Muscle layer of duodenum (tissue), 2 donors: ENCODE measurements around the gene CNTN5.

ENCODE experiments used
- H3K27ac ChIP-seq: one replicate; pipeline ENCODE4 v1.7.0; 2013; ENCODE audit warnings: mild to moderate bottlenecking, low read length
- H3K27me3 ChIP-seq: one replicate; pipeline ENCODE4 v1.7.0; 2013; ENCODE audit warnings: low read depth, mild to moderate bottlenecking, control low read depth, low read length
- H3K36me3 ChIP-seq, 2 donors: one replicate each; pipeline ENCODE4 v1.7.0; 2013; ENCODE audit warnings: low read length in 2 of 2, control low read depth in 1 of 2, mild to moderate bottlenecking in 1 of 2; ENCODE audit not compliant: insufficient read depth in 2 of 2, control insufficient read depth in 1 of 2
- H3K4me1 ChIP-seq, 2 donors: one replicate each; pipeline ENCODE4 v1.7.0; 2013; ENCODE audit warnings: low read length in 2 of 2, mild to moderate bottlenecking in 2 of 2, control low read depth in 1 of 2, moderate library complexity in 1 of 2; ENCODE audit not compliant: insufficient read depth in 2 of 2, control insufficient read depth in 1 of 2
- H3K4me3 ChIP-seq, 2 donors: one replicate each; pipeline ENCODE4 v1.7.0; 2013; ENCODE audit warnings: low read length in 2 of 2, low read depth in 1 of 2, mild to moderate bottlenecking in 1 of 2
- H3K9me3 ChIP-seq, 2 donors: one replicate each; pipeline ENCODE4 v1.7.0; 2013; ENCODE audit warnings: low read length in 2 of 2, control low read depth in 1 of 2, mild to moderate bottlenecking in 1 of 2; ENCODE audit not compliant: control insufficient read depth in 1 of 2
- donor health status: healthy.

The CNTN5 gene

DNA sequence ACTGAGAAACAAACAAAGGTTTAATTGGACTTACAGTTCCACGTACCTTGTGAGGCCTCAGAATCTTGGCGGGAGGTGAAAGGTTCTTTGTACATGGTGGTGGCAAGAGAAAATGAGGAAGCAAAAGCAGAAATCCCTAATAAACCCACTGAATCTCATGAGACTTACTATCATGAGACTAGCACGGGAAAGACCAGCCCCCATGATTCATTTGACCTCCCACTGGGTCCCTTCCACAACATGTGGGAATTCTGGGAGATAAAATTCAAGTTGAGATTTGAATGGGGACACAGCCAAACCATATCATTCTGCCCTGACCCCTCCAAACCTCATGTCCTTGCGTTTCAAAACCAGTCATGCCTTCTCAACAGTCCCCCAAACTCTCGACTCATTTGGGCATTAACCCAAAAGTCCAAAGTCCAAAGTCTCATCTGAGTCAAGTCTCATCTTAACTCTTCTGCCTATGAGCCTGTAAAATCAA, 617.4 kb downstream of the CNTN5 start:
- Histone ChIP-seq H3K27ac (no peak overlapping the region), H3K9me3 (no peaks in the 10 kb centered on the region), H3K27me3 (no peaks in the 10 kb centered on the region), H3K36me3 (no peaks in the 10 kb centered on the region), H3K4me1 (no peaks in the 10 kb centered on the region), H3K4me3 (no peak overlapping the region)

DNA sequence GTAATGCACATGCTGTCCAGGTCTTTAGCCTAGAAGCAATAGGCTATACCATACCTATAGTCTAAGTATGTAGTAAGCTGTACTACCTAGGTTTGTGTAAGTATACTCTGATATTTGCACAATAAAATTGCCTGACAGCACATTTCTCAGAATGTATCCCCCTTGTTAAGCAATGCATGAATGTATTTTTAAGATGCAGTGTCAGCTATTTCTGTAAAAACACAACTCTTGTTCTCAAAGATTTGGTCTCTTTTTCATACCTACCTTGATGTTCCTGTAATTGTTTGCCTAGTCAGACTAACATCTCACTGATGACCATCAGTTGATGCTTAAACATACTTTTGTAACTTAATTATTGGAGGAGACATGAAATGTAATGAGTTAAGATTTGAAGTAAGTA, 619.9 kb downstream of the CNTN5 start:
- Histone ChIP-seq H3K4me3 (no peak overlapping the region), H3K27ac (no peak overlapping the region), H3K36me3 (no peaks in the 10 kb centered on the region), H3K9me3 (no peaks in the 10 kb centered on the region), H3K27me3 (no peaks in the 10 kb centered on the region), H3K4me1 (no peaks in the 10 kb centered on the region)

DNA sequence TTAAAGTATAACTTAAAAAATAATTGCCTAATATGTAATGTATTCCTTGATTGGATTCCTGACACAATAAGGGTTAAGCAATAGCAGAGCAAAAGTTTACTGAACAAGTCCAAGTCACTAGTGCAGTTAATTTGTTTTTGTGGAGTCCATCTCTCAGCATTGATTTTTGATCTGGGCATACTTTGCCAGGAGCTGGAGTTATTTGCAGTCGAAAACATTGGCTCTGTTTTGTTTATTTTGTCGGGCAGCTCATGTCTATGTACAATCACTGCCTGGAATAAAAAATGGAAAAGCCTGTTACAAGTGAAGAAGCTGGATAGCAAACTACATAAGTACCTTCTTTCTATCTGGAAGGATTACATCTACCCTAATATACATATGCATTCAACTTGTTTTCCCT, 625.2 kb downstream of the CNTN5 start:
- H3K27ac ChIP-seq = no peak overlapping the region
- no peaks in the 10 kb centered on the region for H3K36me3 ChIP-seq
- H3K27me3 ChIP-seq = no peaks in the 10 kb centered on the region
- H3K4me1 ChIP-seq = no peaks in the 10 kb centered on the region
- H3K9me3 ChIP-seq = no peaks in the 10 kb centered on the region
- no peak overlapping the region for H3K4me3 ChIP-seq

DNA sequence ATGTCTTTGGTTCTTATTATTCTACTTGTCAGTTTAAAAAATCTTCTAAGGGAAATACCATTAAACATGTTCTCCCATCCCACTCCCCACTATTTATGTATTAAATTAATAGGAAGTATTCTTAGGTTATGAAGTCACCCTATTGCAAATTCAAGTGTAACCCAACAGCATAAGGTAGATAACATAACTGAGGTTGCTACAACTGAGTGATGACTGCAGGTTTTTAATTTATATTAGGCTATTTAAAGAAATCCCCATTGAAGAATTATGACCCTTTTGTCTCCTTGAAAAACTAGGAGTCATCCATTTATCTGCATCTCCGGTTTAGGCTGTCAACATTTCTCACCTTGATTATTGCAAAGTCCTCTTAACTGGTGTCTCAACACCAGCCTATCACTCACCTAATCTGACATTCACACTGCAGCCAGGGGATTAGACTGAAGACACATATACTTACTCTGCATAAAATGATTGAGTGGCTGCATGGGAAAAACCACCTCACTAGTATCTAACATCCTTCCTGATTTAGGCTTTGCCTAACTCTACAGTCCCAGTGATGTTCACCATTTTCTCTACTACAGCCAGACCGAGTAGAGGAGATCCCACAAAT, 649.4 kb downstream of the CNTN5 start:
- H3K4me1 ChIP-seq = no peaks in the 10 kb centered on the region
- H3K27me3 ChIP-seq = no peaks in the 10 kb centered on the region
- no peaks in the 10 kb centered on the region for H3K36me3 ChIP-seq
- no peaks in the 10 kb centered on the region for H3K9me3 ChIP-seq
- no peak overlapping the region for H3K27ac ChIP-seq
- no peak overlapping the region for H3K4me3 ChIP-seq

DNA sequence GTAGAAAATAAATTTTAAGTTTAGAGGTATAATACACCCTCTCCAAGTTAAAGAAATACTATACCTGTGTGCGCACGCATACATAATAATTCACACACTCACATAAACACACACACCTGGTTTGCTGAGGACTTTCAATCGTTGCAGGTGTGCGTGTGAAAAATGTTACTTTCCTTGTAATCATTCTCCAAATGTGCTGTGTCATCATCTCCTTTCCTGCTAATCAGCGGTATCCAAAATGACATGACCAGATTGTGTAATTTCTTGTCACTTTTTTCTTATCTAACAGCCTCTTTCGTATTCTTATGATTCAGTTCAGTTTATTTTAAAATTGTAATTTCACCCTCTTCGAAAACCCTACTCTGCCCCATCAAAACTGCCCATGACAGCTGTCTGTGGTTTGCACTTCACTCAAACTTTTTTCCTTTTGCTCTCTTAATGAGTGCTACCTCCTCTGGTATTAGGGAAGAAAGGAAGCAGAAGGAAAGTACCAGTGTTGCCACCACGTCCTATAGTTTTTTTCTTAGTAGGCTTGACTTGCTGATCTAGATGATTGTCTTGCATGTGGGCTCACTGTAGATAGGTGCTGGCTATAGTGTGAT, 651.2 kb downstream of the CNTN5 start:
- Histone ChIP-seq H3K4me3 (no peak overlapping the region), H3K9me3 (no peaks in the 10 kb centered on the region), H3K36me3 (no peaks in the 10 kb centered on the region), H3K27ac (no peak overlapping the region), H3K27me3 (no peaks in the 10 kb centered on the region), H3K4me1 (no peaks in the 10 kb centered on the region)

DNA sequence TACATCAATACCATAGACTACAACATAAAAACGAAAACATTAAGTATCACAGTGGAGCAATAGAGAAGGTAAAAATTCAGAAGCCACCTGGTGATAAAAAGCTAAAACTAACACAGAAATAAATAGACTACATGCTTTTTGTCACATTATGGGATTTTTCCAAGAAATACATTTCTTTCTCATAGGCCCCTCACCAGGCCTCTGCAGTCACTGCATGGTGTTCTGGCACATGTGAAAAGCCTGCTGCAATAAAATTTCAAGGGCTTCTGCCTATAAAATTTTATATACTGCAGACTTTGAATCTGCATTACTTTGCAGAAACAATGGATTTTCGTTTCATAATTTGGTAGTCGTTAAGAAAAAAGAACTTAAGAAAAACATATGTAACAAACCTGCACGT, 655.5 kb downstream of the CNTN5 start:
- H3K27ac ChIP-seq = no peak overlapping the region
- H3K27me3 ChIP-seq = no peaks in the 10 kb centered on the region
- H3K36me3 ChIP-seq = no peaks in the 10 kb centered on the region
- H3K9me3 ChIP-seq = no peaks in the 10 kb centered on the region
- H3K4me1 ChIP-seq = no peaks in the 10 kb centered on the region
- no peak overlapping the region for H3K4me3 ChIP-seq

DNA sequence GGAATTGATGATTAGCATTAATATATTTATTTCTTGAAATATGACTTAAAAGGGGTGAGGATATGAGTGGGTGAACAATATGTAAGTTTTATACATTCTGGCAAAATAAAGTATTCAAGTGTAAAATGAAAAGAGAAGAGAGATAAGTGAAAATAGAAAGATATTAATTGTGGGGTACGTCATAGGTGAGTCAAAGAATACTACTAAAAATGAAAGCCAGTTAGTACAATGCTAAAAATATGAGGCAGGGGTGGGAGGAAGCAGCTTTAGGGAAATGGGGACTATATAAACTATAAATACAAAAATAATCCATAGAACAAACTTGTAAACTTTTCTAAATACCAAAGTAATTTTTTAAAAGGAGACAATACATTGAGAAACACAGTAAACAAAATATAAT, 661.4 kb downstream of the CNTN5 start:
- no peaks in the 10 kb centered on the region for H3K27me3 ChIP-seq
- H3K4me1 ChIP-seq = no peaks in the 10 kb centered on the region
- no peaks in the 10 kb centered on the region for H3K9me3 ChIP-seq
- no peaks in the 10 kb centered on the region for H3K36me3 ChIP-seq
- no peak overlapping the region for H3K4me3 ChIP-seq
- H3K27ac ChIP-seq = no peak overlapping the region

DNA sequence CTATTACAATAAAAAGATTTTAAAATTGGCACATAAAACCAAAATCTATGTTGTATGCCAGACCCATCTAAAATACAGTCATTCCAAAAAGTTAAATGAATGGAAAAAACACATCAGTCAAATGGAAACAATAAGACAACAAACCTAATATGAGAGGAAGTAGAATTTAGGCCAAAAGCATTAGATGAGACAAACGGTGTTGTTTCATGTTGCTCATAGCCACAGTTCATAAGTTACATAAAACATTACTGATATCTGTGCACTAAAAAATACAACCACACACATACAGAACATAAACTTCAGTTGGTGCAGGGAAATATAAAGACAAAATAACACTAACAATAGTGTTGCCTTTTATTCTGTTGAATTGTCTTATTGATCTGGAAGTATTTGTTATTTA, 661.9 kb downstream of the CNTN5 start:
- H3K36me3 ChIP-seq = no peaks in the 10 kb centered on the region
- no peaks in the 10 kb centered on the region for H3K4me1 ChIP-seq
- no peaks in the 10 kb centered on the region for H3K9me3 ChIP-seq
- no peak overlapping the region for H3K27ac ChIP-seq
- H3K4me3 ChIP-seq = no peak overlapping the region
- no peaks in the 10 kb centered on the region for H3K27me3 ChIP-seq

DNA sequence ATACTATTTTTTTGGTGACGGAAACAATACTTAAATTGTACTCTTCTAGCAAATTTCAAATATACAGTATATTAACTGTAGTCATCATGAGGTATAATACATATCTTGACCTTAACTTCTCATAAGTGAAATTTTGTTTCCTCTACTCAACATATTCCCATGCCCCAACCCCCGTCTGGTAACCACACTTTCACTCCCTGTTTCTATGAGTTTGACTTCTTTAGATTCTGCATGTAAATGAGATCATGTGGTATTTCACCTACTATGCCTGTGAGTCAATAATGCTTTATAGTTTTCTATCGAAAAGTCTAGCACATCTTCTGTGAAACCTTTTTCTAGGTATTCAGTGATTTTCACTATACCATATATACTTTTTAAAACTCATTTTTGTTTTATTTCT, 663.2 kb downstream of the CNTN5 start:
- Histone ChIP-seq H3K4me3 (no peak overlapping the region), H3K27me3 (no peaks in the 10 kb centered on the region), H3K27ac (no peak overlapping the region), H3K4me1 (no peaks in the 10 kb centered on the region), H3K36me3 (no peaks in the 10 kb centered on the region), H3K9me3 (no peaks in the 10 kb centered on the region)

DNA sequence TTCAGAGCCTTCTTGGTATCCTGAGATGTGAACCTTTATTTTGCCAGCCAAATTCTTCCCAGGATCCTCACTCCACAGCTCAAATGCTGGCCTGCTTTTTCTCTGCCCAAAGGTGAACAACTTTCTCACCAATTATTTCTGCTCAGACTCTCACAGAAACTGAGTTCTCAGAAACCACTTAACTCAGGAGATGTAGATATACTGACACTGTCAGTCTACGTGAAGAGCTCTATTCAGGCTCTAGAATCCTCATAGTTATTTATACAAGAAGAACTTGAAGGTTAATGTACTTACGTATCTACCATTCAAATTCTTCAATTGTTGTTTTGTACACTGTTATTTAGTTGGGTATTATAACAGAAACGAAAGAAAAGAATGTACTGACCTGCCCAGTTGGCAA, 666.1 kb downstream of the CNTN5 start:
- Histone ChIP-seq H3K27me3 (no peaks in the 10 kb centered on the region), H3K36me3 (no peaks in the 10 kb centered on the region), H3K4me3 (no peak overlapping the region), H3K9me3 (peaks cover 0 to 3% of the 10 kb centered on the region in 2 donors), H3K4me1 (no peaks in the 10 kb centered on the region), H3K27ac (no peak overlapping the region)

DNA sequence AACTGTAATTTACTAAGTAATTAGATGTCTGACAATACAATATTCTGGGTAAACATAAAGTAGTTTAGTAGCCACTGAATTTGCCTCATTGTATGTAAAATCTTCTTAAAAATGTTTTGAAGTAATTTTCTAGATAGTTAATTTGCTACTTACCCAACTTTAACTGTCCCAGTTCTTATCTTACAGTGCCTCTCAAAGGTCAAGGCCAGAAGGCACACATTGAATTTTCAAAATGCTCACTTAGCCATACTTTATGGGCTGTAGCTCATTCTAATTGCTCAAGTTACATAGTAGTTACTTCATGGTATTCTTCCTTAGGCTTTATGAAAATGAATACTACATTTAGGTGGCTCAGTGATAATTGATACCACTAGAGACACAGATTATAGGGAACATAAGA, 666.6 kb downstream of the CNTN5 start:
- Histone ChIP-seq H3K27me3 (no peaks in the 10 kb centered on the region), H3K4me1 (no peaks in the 10 kb centered on the region), H3K36me3 (no peaks in the 10 kb centered on the region), H3K9me3 (peaks cover 0 to 3% of the 10 kb centered on the region in 2 donors), H3K27ac (no peak overlapping the region), H3K4me3 (no peak overlapping the region)

DNA sequence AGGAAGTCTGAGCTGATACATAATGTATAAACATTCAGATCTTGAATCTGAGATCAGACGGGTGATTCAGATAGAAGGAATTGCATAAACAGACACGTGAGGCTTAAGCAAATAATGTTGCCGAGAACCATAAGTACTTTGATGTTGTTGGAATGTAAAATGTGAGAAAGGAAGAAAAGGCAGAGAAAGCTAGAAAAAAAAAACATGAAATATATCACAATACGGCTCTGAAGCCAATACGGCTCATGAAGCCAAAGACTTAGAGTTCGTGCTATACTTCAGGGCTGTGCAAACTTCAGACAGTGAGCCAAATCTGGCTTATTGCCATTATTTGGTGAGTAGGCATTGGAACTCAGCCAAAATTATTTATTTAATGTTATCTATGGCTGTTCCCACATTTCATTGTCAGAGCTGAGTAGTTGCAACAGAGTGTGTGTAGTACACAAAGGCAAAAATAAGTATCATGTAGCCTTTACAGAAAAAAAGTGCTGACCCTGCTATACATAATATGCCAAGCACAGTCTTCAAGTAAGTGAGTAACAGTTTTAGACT, 673.3 kb downstream of the CNTN5 start:
- Histone ChIP-seq H3K4me3 (no peak overlapping the region), H3K36me3 (no peaks in the 10 kb centered on the region), H3K9me3 (peaks cover 0 to 3% of the 10 kb centered on the region in 2 donors), H3K27me3 (no peaks in the 10 kb centered on the region), H3K27ac (no peak overlapping the region), H3K4me1 (no peaks in the 10 kb centered on the region)
